GM23338 (cell line): ENCODE data around the gene MRPS18B. TPM values are rescaled to one million over a fixed set of nuclear protein-coding genes. Genes with fewer than 3 reads are reported as not detected.

Experiments used
- ATAC-seq: fragments of 200-7000 bp; cut with Tn5 transposase; 3 replicates; pipeline ENCODE4 v1.9.1; 2020
- DNase-seq: peaks from one replicate; pipeline ENCODE4 v3.0.0-alpha.2; 2015; ENCODE audit warnings: low spot score
- H2AFZ ChIP-seq: fragments of 200-600 bp; sonication (generic); 2 replicates; pipeline ENCODE4 v1.8.0; 2016; ENCODE audit warnings: antibody characterized with exemption, mild to moderate bottlenecking, moderate library complexity
- H3F3A ChIP-seq: fragments of 200-600 bp; sonication (generic); replicated peaks from 2 replicates; pipeline ENCODE4 v1.8.0; 2017; ENCODE audit warnings: antibody characterized with exemption, mixed run types, low read depth
- H3K27ac ChIP-seq: fragments of 200-600 bp; sonication (generic); 2 replicates; pipeline ENCODE4 v1.6.1; 2016; ENCODE audit warnings: low read depth
- H3K27me3 ChIP-seq: fragments of 200-600 bp; sonication (generic); 2 replicates; pipeline ENCODE4 v1.8.0; 2016; ENCODE audit warnings: mild to moderate bottlenecking, mixed run types, moderate library complexity; ENCODE audit not compliant: insufficient read depth
- H3K36me3 ChIP-seq: fragments of 200-600 bp; sonication (generic); 2 replicates; pipeline ENCODE4 v1.8.0; 2016; ENCODE audit warnings: mild to moderate bottlenecking; ENCODE audit not compliant: insufficient read depth
- H3K4me1 ChIP-seq: fragments of 200-600 bp; sonication (generic); 2 replicates; pipeline ENCODE4 v1.8.0; 2016; ENCODE audit warnings: mild to moderate bottlenecking, moderate library complexity; ENCODE audit not compliant: insufficient read depth
- H3K4me2 ChIP-seq: fragments of 200-600 bp; sonication (generic); 2 replicates; pipeline ENCODE4 v1.7.1; 2017; ENCODE audit warnings: mixed run types
- H3K4me3 ChIP-seq: fragments of 200-600 bp; sonication (generic); 2 replicates; pipeline ENCODE4 v1.6.1; 2016; ENCODE audit warnings: mixed run types
- H3K79me2 ChIP-seq: fragments of 200-600 bp; sonication (generic); replicated peaks from 2 replicates; pipeline ENCODE4 v1.8.0; 2017; ENCODE audit warnings: mild to moderate bottlenecking; ENCODE audit not compliant: insufficient read depth
- H3K9me2 ChIP-seq: fragments of 200-600 bp; sonication (generic); 2 replicates; pipeline ENCODE4 v1.8.0; 2017; ENCODE audit not compliant: insufficient read depth
- H4K20me1 ChIP-seq: fragments of 200-600 bp; sonication (generic); replicated peaks from 2 replicates; pipeline ENCODE4 v1.8.0; 2017; ENCODE audit warnings: mild to moderate bottlenecking; ENCODE audit not compliant: insufficient read depth
- H3K27ac Mint-ChIP-seq: 2 replicates; pipeline ENCODE4 v1.8.0; 2020; ENCODE audit warnings: inconsistent platforms, mild to moderate bottlenecking, moderate library complexity, mixed read lengths
- H3K27me3 Mint-ChIP-seq: 3 replicates; pipeline ENCODE4 v1.8.0; 2022; ENCODE audit warnings: low read depth, mild to moderate bottlenecking, moderate library complexity, mixed read lengths, inconsistent platforms; ENCODE audit not compliant: insufficient read depth, poor library complexity
- H3K36me3 Mint-ChIP-seq: 3 replicates; pipeline ENCODE4 v1.8.0; 2021; ENCODE audit warnings: low read depth, mild to moderate bottlenecking, inconsistent platforms, moderate library complexity, mixed read lengths
- H3K4me1 Mint-ChIP-seq: 3 replicates; pipeline ENCODE4 v1.8.0; 2020; ENCODE audit warnings: mild to moderate bottlenecking, inconsistent platforms, mixed read lengths
- H3K4me3 Mint-ChIP-seq: 3 replicates; pipeline ENCODE4 v1.8.0; 2021; ENCODE audit warnings: moderate library complexity, mild to moderate bottlenecking, inconsistent platforms, mixed read lengths
- H3K9me3 Mint-ChIP-seq: 3 replicates; pipeline ENCODE4 v1.8.0; 2020; ENCODE audit warnings: moderate library complexity, mild to moderate bottlenecking, inconsistent platforms, mixed read lengths
- CREB1 ChIP-seq: fragments of 250-450 bp; sonication (Bioruptor Pico); IDR thresholded peaks from 2 replicates; pipeline ENCODE4 v1.5.0; 2020; ENCODE audit warnings: low read depth, mild to moderate bottlenecking, moderate library complexity
- CTCF ChIP-seq, 2 experiments: fragments of 200-600 bp in 1 of 2; sonication (generic) in 1 of 2; conservative IDR thresholded peaks; 2 replicates each; pipeline versions ENCODE4 v1.5.1 to v1.6.1; 2016 to 2017; ENCODE audit warnings: antibody characterized with exemption in 2 of 2, low read depth in 2 of 2, mild to moderate bottlenecking in 2 of 2, moderate library complexity in 1 of 2
- ETS1 ChIP-seq: IDR thresholded peaks from 2 replicates; pipeline ENCODE4 v1.6.1; 2016; ENCODE audit warnings: antibody characterized with exemption
- EZH2 ChIP-seq: fragments of 200-600 bp; sonication (generic); IDR thresholded peaks from one replicate; pipeline ENCODE4 v1.8.0; 2017; ENCODE audit warnings: antibody characterized with exemption, mild to moderate bottlenecking, low read depth; ENCODE audit not compliant: unreplicated experiment
- POLR2AphosphoS5 ChIP-seq: IDR thresholded peaks from 2 replicates; pipeline ENCODE4 v1.6.1; 2016; ENCODE audit warnings: antibody characterized with exemption, low read depth
- ZNF331 ChIP-seq: fragments of 250-450 bp; sonication (Bioruptor Pico); IDR thresholded peaks from 2 replicates; pipeline ENCODE4 v1.5.0; 2020; ENCODE audit warnings: low read depth, mild to moderate bottlenecking, moderate library complexity
- ZNF462 ChIP-seq: fragments of 250-450 bp; sonication (Bioruptor Pico); IDR thresholded peaks from 2 replicates; pipeline ENCODE4 v1.5.0; 2020; ENCODE audit warnings: mild to moderate bottlenecking, moderate library complexity
- polyA plus RNA-seq: library from polyadenylated mRNA; unstranded; fragments of >200 nt; fragmentation: Nextera tagmentation; extraction: Ambion mirVana; gene quantifications from 2 replicates; pipeline ENCODE4 v1.2.1, GENCODE V29; 2016
- total RNA-seq: library from RNA; depleted of rRNA; stranded (reverse); fragments of >200 nt; shearing (Covaris generic); gene quantifications from 2 replicates; pipeline ENCODE4 v1.2.3, GENCODE V29; 2014

MRPS18B gene
- total and polyA plus RNA-seq, 2 experiments from 2014 or later = 49.2 to 73.6 TPM

GRCh38 chr6:30583921-30584320, 33.7 kb upstream of the MRPS18B start (continued):
- TF ChIP-seq ZNF462 (no peak), ETS1 (no peak), POLR2AphosphoS5 (no peak), CREB1 (CRISPR knock-in tag) (no peak)

- Mint-ChIP-seq H3K4me3 (no peak overlapping the region), H3K36me3 (peaks cover 92% of the 10 kb centered on the region), H3K27ac (no peak overlapping the region), H3K27me3 (peaks cover 3% of the 10 kb centered on the region), H3K4me1 (no peaks in the 10 kb centered on the region), H3K9me3 (no peaks in the 10 kb centered on the region)
- H3K27me3 ChIP-seq = no peaks in the 10 kb centered on the region
- no peaks in the 10 kb centered on the region for H3K9me2 ChIP-seq
- TF ChIP-seq CTCF (conservative IDR thresholded peaks at IDR 0.05; ENCODE audit: low read depth in 2 of 2) (no peak), ZNF331 (CRISPR knock-in tag) (no peak), EZH2 (no peak)
- H2AFZ ChIP-seq = no peak overlapping the region
- H3K4me2 ChIP-seq = no peak overlapping the region
- H3K4me1 ChIP-seq = no peaks in the 10 kb centered on the region
- 0 out of 2 replicates have a peak, but pooled peaks cover 14% of the 10 kb centered on the region for H3F3A ChIP-seq
- H3K36me3 ChIP-seq = peaks cover 59% of the 10 kb centered on the region
- H3K27ac ChIP-seq = no peak overlapping the region
- DNase-seq = no peak
- ATAC-seq = no peak
- H3K79me2 ChIP-seq = peaks cover 13% of the 10 kb centered on the region
- H4K20me1 ChIP-seq = peaks cover 33% of the 10 kb centered on the region; the same call in 1 of the 2 replicates
- no peak overlapping the region for H3K4me3 ChIP-seq
Observed at GRCh38 chr6:30589754-30590358, 27.8 kb upstream of the MRPS18B start.
